Endothelial cell of umbilical vein (primary cell): ENCODE results near the gene RPS27L. TPM values are rescaled to one million over a fixed set of nuclear protein-coding genes. Genes with fewer than 3 reads are reported as not detected.

Experiments
- BruUV-seq: library from RNA; stranded (reverse); fragments of 400-500 nt; replicated peaks from 2 replicates; lab custom pipeline; 2021; lab: Mats Ljungman, UMichigan
- CTCF ChIA-PET: fragments of 300-600, 350-600 bp; sonication (Branson Sonifier 250); formaldehyde crosslinking; loops from one replicate; lab custom pipeline; 2021; ENCODE audit warnings: antibody characterized with exemption, inconsistent platforms; lab: Charles Lee
- POLR2A ChIA-PET: fragments of 300-600, 350-600 bp; sonication (Branson Sonifier 250); formaldehyde crosslinking; loops from one replicate; lab custom pipeline; 2021; ENCODE audit warnings: antibody characterized with exemption, inconsistent platforms; lab: Charles Lee
- DNase-seq: peaks from one replicate; pipeline ENCODE4 v3.0.0-alpha.2; 2011; ENCODE audit warnings: low read depth, low spot score
- FAIRE-seq: peaks from 2 replicates; lab custom pipeline; 2011; peaks lifted over from hg19 to GRCh38; lab: Jason Lieb, UNC
- H2AFZ ChIP-seq: 2 replicates; pipeline ENCODE4 v1.6.0; 2012; ENCODE audit warnings: low read depth, low read length, control low read depth, inconsistent platforms
- H3K27ac ChIP-seq: 2 replicates; pipeline ENCODE4 v1.5.1; 2011; ENCODE audit warnings: low read depth, mild to moderate bottlenecking, control low read depth, low read length, moderate library complexity; ENCODE audit not compliant: insufficient read depth
- H3K27me3 ChIP-seq, 2 experiments: 2 replicates each; pipeline versions ENCODE4 v1.6.0 to v1.6.1; 2011; ENCODE audit warnings: low read length in 2 of 2, mixed read lengths in 1 of 2; ENCODE audit not compliant: control insufficient read depth in 2 of 2, insufficient read depth in 2 of 2
- H3K36me3 ChIP-seq, 2 experiments: 2 replicates in 1 of 2; 3 replicates in 1 of 2; pipeline ENCODE4 v1.5.1; 2011; ENCODE audit warnings: low read length in 2 of 2, mild to moderate bottlenecking in 1 of 2, moderate library complexity in 1 of 2; ENCODE audit not compliant: control insufficient read depth in 2 of 2, insufficient read depth in 2 of 2; ENCODE audit errors: extremely low read depth in 1 of 2
- H3K4me1 ChIP-seq: 3 replicates; pipeline ENCODE4 v1.5.1; 2011; ENCODE audit warnings: mild to moderate bottlenecking, low read length; ENCODE audit not compliant: control insufficient read depth, insufficient read depth; ENCODE audit errors: extremely low read depth
- H3K4me2 ChIP-seq: 2 replicates; pipeline ENCODE4 v1.6.1; 2011; ENCODE audit warnings: low read length, control low read depth, mixed read lengths; ENCODE audit not compliant: insufficient read depth
- H3K4me3 ChIP-seq, 3 experiments: fragments of 200-600 bp in 1 of 3; sonication (generic), shearing (Covaris generic) in 1 of 3; replicated peaks in 1 of 3; 2 replicates each; pipeline ENCODE4 v1.5.1; 2011 to 2016; ENCODE audit warnings: control low read depth in 3 of 3, low read length in 3 of 3, mild to moderate bottlenecking in 2 of 3, inconsistent platforms in 1 of 3, low read depth in 1 of 3, moderate library complexity in 1 of 3; ENCODE audit not compliant: insufficient read depth in 1 of 3
- H3K79me2 ChIP-seq: 2 replicates; pipeline ENCODE4 v1.6.0; 2012; ENCODE audit warnings: low read length, inconsistent platforms; ENCODE audit not compliant: control insufficient read depth, insufficient read depth
- H3K9ac ChIP-seq: replicated peaks from 2 replicates; pipeline ENCODE3; 2011; ENCODE audit warnings: low read length, control low read depth; ENCODE audit not compliant: insufficient read depth; ENCODE audit errors: extremely low read depth
- H3K9me1 ChIP-seq: replicated peaks from 3 replicates; pipeline ENCODE4 v1.6.0; 2011; ENCODE audit warnings: mild to moderate bottlenecking, low read length; ENCODE audit not compliant: control insufficient read depth, insufficient read depth; ENCODE audit errors: extremely low read depth
- H3K9me3 ChIP-seq: replicated peaks from 2 replicates; pipeline ENCODE4 v1.5.1; 2012; ENCODE audit warnings: low read length, inconsistent platforms; ENCODE audit not compliant: control insufficient read depth, insufficient read depth
- H4K20me1 ChIP-seq: replicated peaks from 2 replicates; pipeline ENCODE3; 2011; ENCODE audit warnings: mild to moderate bottlenecking, low read length; ENCODE audit not compliant: control insufficient read depth, insufficient read depth; ENCODE audit errors: extremely low read depth
- CTCF ChIP-seq, 2 donors: IDR thresholded peaks; 1 replicate in 1 of 2; 2 replicates in 1 of 2; pipeline ENCODE4 v1.5.1; 2011; ENCODE audit warnings: low read length in 2 of 2, mild to moderate bottlenecking in 2 of 2, moderate library complexity in 2 of 2, control low read depth in 1 of 2, inconsistent platforms in 1 of 2, low read depth in 1 of 2; ENCODE audit not compliant: insufficient read depth in 1 of 2; ENCODE audit errors: extremely low read depth in 1 of 2
- EZH2 ChIP-seq: IDR thresholded peaks from 2 replicates; pipeline ENCODE4 v1.6.1; 2012; ENCODE audit warnings: borderline replicate concordance, low read depth, mild to moderate bottlenecking, moderate library complexity, low read length, inconsistent platforms; ENCODE audit not compliant: severe bottlenecking
- FOS ChIP-seq: IDR thresholded peaks from 2 replicates; pipeline ENCODE4 v1.6.1; 2011; ENCODE audit warnings: mild to moderate bottlenecking, low read length, moderate library complexity, borderline replicate concordance; ENCODE audit not compliant: insufficient read depth
- GATA2 ChIP-seq: IDR thresholded peaks from 2 replicates; pipeline ENCODE4 v1.7.0; 2011; ENCODE audit warnings: low read depth, mild to moderate bottlenecking, moderate library complexity, mixed read lengths, low read length; ENCODE audit not compliant: insufficient read length, insufficient read depth
- JUN ChIP-seq: IDR thresholded peaks from 2 replicates; pipeline ENCODE4 v1.6.1; 2011; ENCODE audit warnings: borderline replicate concordance, low read depth; ENCODE audit not compliant: insufficient read length, insufficient read depth
- MAX ChIP-seq: IDR thresholded peaks from 2 replicates; pipeline ENCODE4 v1.6.1; 2011; ENCODE audit not compliant: insufficient read depth, insufficient read length
- MYC ChIP-seq: IDR thresholded peaks from one replicate; pipeline ENCODE4 v1.6.1; 2011; ENCODE audit warnings: mild to moderate bottlenecking, low read depth, low read length
- POLR2A ChIP-seq: IDR thresholded peaks from 2 replicates; pipeline ENCODE4 v1.6.1; 2012; ENCODE audit warnings: low read depth, mild to moderate bottlenecking, control low read depth, low read length
- POLR2AphosphoS5 ChIP-seq: IDR thresholded peaks from 2 replicates; pipeline ENCODE4 v1.6.1; 2012; ENCODE audit warnings: low read depth, mild to moderate bottlenecking, control low read depth, low read length, moderate library complexity; ENCODE audit not compliant: insufficient read depth
- dilution Hi-C: fragments of 300-500 bp; cut with MboI; formaldehyde crosslinking; loops from one replicate; pipeline ENCODE4 v1.15.0; 2019; ENCODE audit warnings: low sequenced_read_pairs; ENCODE audit not compliant: extremely low pct_ligation_motif_present
- intact Hi-C: fragments of 100-400 bp; cut with micrococcal nuclease; formaldehyde crosslinking; loops from one replicate; pipeline ENCODE4 v1.10.0; 2022
- polyA plus RNA-seq, 4 experiments: library from polyadenylated mRNA; depleted of rRNA in 3 of 4; stranded (reverse) in 3 of 4; unstranded in 1 of 4; fragments of >200 nt; gene quantifications; 2 replicates each; pipeline versions ENCODE4 v1.2.1 to v1.2.3, GENCODE V29; 2011 to 2012; ENCODE audit warnings: missing spikeins in 1 of 4
- total RNA-seq: library from RNA; stranded (reverse); gene quantifications from 2 replicates; pipeline ENCODE4 v1.2.3, GENCODE V29; 2021

The RPS27L gene
- total and polyA plus RNA-seq, 2 donors (not counting 3 experiments of a cell fraction or from before 2014, with no cell fraction given) = 163 to 345 TPM

DNA sequence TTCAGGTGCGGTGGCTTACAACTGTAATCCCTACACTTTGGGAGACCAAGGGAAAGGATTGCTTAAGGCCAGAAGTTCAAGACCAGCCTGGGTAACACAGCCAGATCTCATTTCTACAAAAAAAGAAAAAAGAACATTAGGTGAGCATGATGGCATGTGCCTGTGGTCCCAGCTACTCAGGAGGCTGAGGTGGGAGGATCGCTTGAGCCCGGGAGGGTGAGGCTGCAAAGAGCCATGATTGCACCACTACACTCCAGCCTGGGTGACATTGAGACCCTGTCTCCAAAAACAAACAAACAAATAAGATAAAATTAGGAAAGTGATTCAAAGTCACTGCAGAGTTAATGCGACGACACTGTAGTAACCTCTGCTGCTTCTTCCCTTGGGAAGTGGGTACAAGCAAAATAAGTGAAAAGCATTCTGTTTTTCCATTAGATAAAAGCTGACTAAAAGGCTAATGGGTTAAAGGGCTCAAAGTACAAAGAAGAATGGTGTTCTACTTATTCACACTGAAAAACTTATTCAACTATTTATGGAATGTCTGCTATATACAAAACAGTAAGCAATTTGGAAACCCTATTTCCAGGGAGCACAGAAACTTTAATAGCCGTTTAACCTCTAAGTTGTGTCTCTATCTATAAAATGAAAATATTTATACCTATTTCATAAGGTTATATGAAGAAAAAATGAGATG is 8.0 kb upstream of the RPS27L start:
- no peak overlapping the region for H3K4me2 ChIP-seq
- no TSS peak for BruUV-seq
- peak; percentile 15 for FAIRE-seq
- H4K20me1 ChIP-seq = no peaks in the 10 kb centered on the region
- no peak overlapping the region for H3K4me3 ChIP-seq
- H3K79me2 ChIP-seq = no peaks in the 10 kb centered on the region
- no peaks in the 10 kb centered on the region for H3K36me3 ChIP-seq
- TF ChIP-seq POLR2A (no peak), POLR2AphosphoS5 (no peak), MAX (no peak), MYC (no peak), JUN (no peak), EZH2 (no peak), GATA2 (no peak), FOS (no peak), CTCF (IDR thresholded peaks at IDR 0.05; ENCODE audit: extremely low read depth in 1 of 2, insufficient read depth in 1 of 2, low read depth in 1 of 2, low read length in 2 of 2) (no peak)
- ChIA-PET POLR2A (no interaction called here), CTCF (interaction anchor here (0.8 to 2.1 kb wide), 6 partner anchors 40 to 237 kb away, joined by 3 to 15 read pairs (median 3); no protein-coding TSS in a partner anchor)
- no peak overlapping the region for H3K27ac ChIP-seq
- no peaks in the 10 kb centered on the region for H3K27me3 ChIP-seq
- no peak for DNase-seq
- H3K4me1 ChIP-seq = no peaks in the 10 kb centered on the region
- H3K9ac ChIP-seq = no peak overlapping the region
- dilution Hi-C loops (no loop called here), intact Hi-C loops (no loop called here)
- H2AFZ ChIP-seq = no peak overlapping the region
- H3K9me3 ChIP-seq = no peaks in the 10 kb centered on the region
- no peaks in the 10 kb centered on the region for H3K9me1 ChIP-seq
